OCI-LY1 (cell line): ENCODE data around the gene EHD2.

Source experiments
- EZH2 ChIP-seq: fragments of 200-600 bp; sonication (generic), shearing (Covaris generic); IDR thresholded peaks from 2 replicates; pipeline ENCODE4 v1.8.0; 2017; ENCODE audit warnings: borderline replicate concordance, mixed run types, mild to moderate bottlenecking, antibody characterized with exemption, low read length, moderate library complexity, mixed read lengths
- TF ChIP-seq, protein P1 (sequence below): fragments of 200-600 bp; sonication (generic), shearing (Covaris generic); IDR thresholded peaks from 2 replicates; pipeline ENCODE4 v1.5.1; 2017; ENCODE audit warnings: mild to moderate bottlenecking, antibody characterized with exemption, low read length, moderate library complexity, mixed read lengths

DNA sequence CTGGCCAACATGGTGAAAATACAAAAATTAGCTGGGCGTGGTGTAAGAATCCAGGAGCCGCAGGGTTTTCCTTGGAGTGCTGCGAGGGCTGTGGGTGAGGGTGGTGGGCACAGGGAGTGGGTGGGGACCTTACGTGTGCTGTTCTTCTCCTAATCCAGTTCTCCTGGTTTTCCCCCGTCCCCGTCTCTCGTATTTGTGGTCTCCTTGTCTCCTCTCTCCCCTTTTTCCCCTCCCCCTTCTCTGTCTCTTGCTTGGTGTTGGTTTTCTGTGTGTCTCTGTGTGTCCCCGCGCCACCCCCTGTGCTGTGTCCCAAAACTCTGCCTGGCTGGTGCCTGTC is 67.0 kb downstream of the EHD2 start:
- TF ChIP-seq, protein P1, sequence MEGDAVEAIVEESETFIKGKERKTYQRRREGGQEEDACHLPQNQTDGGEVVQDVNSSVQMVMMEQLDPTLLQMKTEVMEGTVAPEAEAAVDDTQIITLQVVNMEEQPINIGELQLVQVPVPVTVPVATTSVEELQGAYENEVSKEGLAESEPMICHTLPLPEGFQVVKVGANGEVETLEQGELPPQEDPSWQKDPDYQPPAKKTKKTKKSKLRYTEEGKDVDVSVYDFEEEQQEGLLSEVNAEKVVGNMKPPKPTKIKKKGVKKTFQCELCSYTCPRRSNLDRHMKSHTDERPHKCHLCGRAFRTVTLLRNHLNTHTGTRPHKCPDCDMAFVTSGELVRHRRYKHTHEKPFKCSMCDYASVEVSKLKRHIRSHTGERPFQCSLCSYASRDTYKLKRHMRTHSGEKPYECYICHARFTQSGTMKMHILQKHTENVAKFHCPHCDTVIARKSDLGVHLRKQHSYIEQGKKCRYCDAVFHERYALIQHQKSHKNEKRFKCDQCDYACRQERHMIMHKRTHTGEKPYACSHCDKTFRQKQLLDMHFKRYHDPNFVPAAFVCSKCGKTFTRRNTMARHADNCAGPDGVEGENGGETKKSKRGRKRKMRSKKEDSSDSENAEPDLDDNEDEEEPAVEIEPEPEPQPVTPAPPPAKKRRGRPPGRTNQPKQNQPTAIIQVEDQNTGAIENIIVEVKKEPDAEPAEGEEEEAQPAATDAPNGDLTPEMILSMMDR, result no peak
- TF ChIP-seq EZH2, result no peak
